Measurements from ENCODE around the gene MMD. TPM values are rescaled to one million over a fixed set of nuclear protein-coding genes. Genes with fewer than 3 reads are reported as not detected.

Gene MMD
- total RNA-seq, 2 experiments from 2014 or later: 15.3 to 17.4 TPM

- no peaks in the 10 kb centered on the region for H3K27me3 ChIP-seq (ENCODE audit: control insufficient read depth in 1 of 2, insufficient read depth in 2 of 2, low read length in 2 of 2)
- POLR2A ChIA-PET: no interaction called here
- Mint-ChIP-seq H3K4me1 (ENCODE audit: low read depth) (no peaks in the 10 kb centered on the region), H3K27ac (no peak overlapping the region), H3K36me3 (ENCODE audit: low read depth) (no peaks in the 10 kb centered on the region), H3K4me3 (no peak overlapping the region), H3K27me3 (peaks cover 5% of the 10 kb centered on the region), H3K9me3 (no peaks in the 10 kb centered on the region)
- no peak overlapping the region for H3K27ac ChIP-seq (ENCODE audit: low read depth in 1 of 2, low read length in 2 of 2)
- DNase-seq (no peak), ATAC-seq (ENCODE audit: poor library complexity) (no peak)
- H3K4me3 ChIP-seq (ENCODE audit: low read length): no peak overlapping the region
- no peaks in the 10 kb centered on the region for H3K9me3 ChIP-seq (ENCODE audit: control insufficient read depth in 1 of 2, insufficient read depth in 1 of 2, low read length in 2 of 2)
- TF ChIP-seq, protein P1, sequence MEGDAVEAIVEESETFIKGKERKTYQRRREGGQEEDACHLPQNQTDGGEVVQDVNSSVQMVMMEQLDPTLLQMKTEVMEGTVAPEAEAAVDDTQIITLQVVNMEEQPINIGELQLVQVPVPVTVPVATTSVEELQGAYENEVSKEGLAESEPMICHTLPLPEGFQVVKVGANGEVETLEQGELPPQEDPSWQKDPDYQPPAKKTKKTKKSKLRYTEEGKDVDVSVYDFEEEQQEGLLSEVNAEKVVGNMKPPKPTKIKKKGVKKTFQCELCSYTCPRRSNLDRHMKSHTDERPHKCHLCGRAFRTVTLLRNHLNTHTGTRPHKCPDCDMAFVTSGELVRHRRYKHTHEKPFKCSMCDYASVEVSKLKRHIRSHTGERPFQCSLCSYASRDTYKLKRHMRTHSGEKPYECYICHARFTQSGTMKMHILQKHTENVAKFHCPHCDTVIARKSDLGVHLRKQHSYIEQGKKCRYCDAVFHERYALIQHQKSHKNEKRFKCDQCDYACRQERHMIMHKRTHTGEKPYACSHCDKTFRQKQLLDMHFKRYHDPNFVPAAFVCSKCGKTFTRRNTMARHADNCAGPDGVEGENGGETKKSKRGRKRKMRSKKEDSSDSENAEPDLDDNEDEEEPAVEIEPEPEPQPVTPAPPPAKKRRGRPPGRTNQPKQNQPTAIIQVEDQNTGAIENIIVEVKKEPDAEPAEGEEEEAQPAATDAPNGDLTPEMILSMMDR (IDR thresholded peaks at IDR 0.05): no peak
- H3K4me1 ChIP-seq (ENCODE audit: insufficient read depth, low read length): no peaks in the 10 kb centered on the region
- H3K36me3 ChIP-seq (ENCODE audit: insufficient read depth, low read length): no peaks in the 10 kb centered on the region
- CTCF ChIA-PET: no interaction called here
- intact Hi-C loops (cut with DNase I, micrococcal nuclease): no loop called here
Measured at GRCh38 chr17:55381017-55381770, 40.4 kb downstream of the MMD start.

DNA sequence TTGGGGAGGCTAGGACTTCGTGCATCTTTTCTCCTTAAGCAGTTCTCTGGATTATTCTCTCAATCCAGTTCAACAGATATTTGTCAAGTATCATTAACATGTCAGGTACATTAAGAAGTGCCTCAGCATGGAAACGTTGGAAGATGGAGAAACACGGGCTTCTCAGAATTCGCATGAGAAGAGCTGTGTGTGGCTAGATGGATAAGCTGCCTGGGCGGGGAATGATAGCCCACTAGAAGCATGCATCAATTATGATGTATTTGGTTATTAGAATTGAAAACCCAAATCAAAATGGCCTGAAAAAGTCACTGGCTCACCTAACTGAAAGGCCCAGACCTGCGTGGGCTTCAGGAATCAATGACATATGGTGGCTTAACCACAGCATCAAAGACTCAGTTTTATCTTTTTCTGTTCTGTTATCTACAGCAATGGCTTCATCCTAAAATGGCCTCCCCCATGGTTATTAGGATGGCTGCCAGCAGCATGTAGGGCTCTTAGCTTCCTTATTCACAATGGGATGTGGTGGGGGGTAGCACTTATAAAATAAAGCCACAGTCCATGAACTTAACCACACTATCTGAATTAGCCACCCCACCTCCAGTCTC, 43.9 kb downstream of the MMD start:
- H3K9me3 Mint-ChIP-seq: no peaks in the 10 kb centered on the region
- intact Hi-C loops (cut with DNase I, micrococcal nuclease): no loop called here
- no peaks in the 10 kb centered on the region for H3K27me3 ChIP-seq (ENCODE audit: control insufficient read depth in 1 of 2, insufficient read depth in 2 of 2, low read length in 2 of 2)
- H3K4me3 ChIP-seq (ENCODE audit: low read length): no peak overlapping the region
- no peaks in the 10 kb centered on the region for H3K4me1 ChIP-seq (ENCODE audit: insufficient read depth, low read length)
- ATAC-seq (ENCODE audit: poor library complexity): no peak
- no peaks in the 10 kb centered on the region for H3K36me3 Mint-ChIP-seq (ENCODE audit: low read depth)
- no peak overlapping the region for H3K4me3 Mint-ChIP-seq
- peaks cover 5% of the 10 kb centered on the region for H3K27me3 Mint-ChIP-seq
- H3K27ac Mint-ChIP-seq: no peak overlapping the region
- POLR2A ChIA-PET: no interaction called here
- CTCF ChIA-PET: no interaction called here
- H3K27ac ChIP-seq (ENCODE audit: low read depth in 1 of 2, low read length in 2 of 2): no peak overlapping the region
- DNase-seq: no peak
- no peaks in the 10 kb centered on the region for H3K36me3 ChIP-seq (ENCODE audit: insufficient read depth, low read length)
- H3K9me3 ChIP-seq (ENCODE audit: control insufficient read depth in 1 of 2, insufficient read depth in 1 of 2, low read length in 2 of 2): peaks cover 0 to 7% of the 10 kb centered on the region in 2 experiments
- no peaks in the 10 kb centered on the region for H3K4me1 Mint-ChIP-seq (ENCODE audit: low read depth)
- TF ChIP-seq, protein P1 (IDR thresholded peaks at IDR 0.05): no peak

- Histone ChIP-seq H3K9me3 (ENCODE audit: control insufficient read depth in 1 of 2, insufficient read depth in 1 of 2, low read length in 2 of 2) (peaks cover 0 to 7% of the 10 kb centered on the region in 2 experiments), H3K36me3 (ENCODE audit: insufficient read depth, low read length) (no peaks in the 10 kb centered on the region), H3K27me3 (ENCODE audit: control insufficient read depth in 1 of 2, insufficient read depth in 2 of 2, low read length in 2 of 2) (no peaks in the 10 kb centered on the region), H3K4me3 (ENCODE audit: low read length) (no peak overlapping the region), H3K27ac (ENCODE audit: low read depth in 1 of 2, low read length in 2 of 2) (no peak overlapping the region), H3K4me1 (ENCODE audit: insufficient read depth, low read length) (no peaks in the 10 kb centered on the region)
- Mint-ChIP-seq H3K27me3 (peaks cover 5% of the 10 kb centered on the region), H3K36me3 (ENCODE audit: low read depth) (no peaks in the 10 kb centered on the region), H3K27ac (no peak overlapping the region), H3K4me1 (ENCODE audit: low read depth) (no peaks in the 10 kb centered on the region), H3K4me3 (no peak overlapping the region), H3K9me3 (peaks cover 7% of the 10 kb centered on the region)
- ATAC-seq (ENCODE audit: poor library complexity) (no peak), DNase-seq (no peak)
- TF ChIP-seq, protein P1 (IDR thresholded peaks at IDR 0.05): no peak
- intact Hi-C loops (cut with DNase I, micrococcal nuclease): no loop called here
- ChIA-PET POLR2A (no interaction called here), CTCF (no interaction called here)
Measured at GRCh38 chr17:55368706-55369105, 52.9 kb downstream of the MMD start.

All from CD4-positive, alpha-beta T cell (primary cell).